MCF 10A (cell line): ENCODE data around the gene SERPIND1. TPM values are rescaled to one million over a fixed set of nuclear protein-coding genes. Genes with fewer than 3 reads are reported as not detected.
"Not testable (repeated sequence)": the region's sequence is repeated elsewhere in the genome, so short reads cannot be mapped to it uniquely, and the experiment has no call there.

Experiments used
- BruUV-seq: library from RNA; stranded (reverse); fragments of 400-500 nt; replicated peaks from 2 replicates; lab custom pipeline; 2021; lab: Mats Ljungman, UMichigan
- CTCF ChIA-PET: fragments of 300-600 bp; sonication (Branson Sonifier 250); formaldehyde crosslinking; extraction: SDS; loops from one replicate; lab custom pipeline; 2021; ENCODE audit warnings: antibody characterized with exemption, inconsistent platforms; lab: Yijun Ruan, JAX
- POLR2A ChIA-PET: fragments of 300-600, 350-650 bp; sonication (Branson Sonifier 250); formaldehyde crosslinking; extraction: SDS; loops from one replicate; lab custom pipeline; 2020; ENCODE audit warnings: antibody characterized with exemption, inconsistent platforms; lab: Yijun Ruan, JAX
- DNase-seq: peaks from one replicate; pipeline ENCODE4 v3.0.0-alpha.2; 2018; ENCODE audit not compliant: unreplicated experiment
- H3K27ac Mint-ChIP-seq: one replicate; pipeline ENCODE4 v1.8.0; 2022; ENCODE audit warnings: mild to moderate bottlenecking, low read depth, mixed read lengths; ENCODE audit not compliant: unreplicated experiment
- H3K27me3 Mint-ChIP-seq: one replicate; pipeline ENCODE4 v1.8.0; 2022; ENCODE audit warnings: mixed read lengths; ENCODE audit not compliant: insufficient read depth, unreplicated experiment
- H3K36me3 Mint-ChIP-seq: one replicate; pipeline ENCODE4 v1.8.0; 2022; ENCODE audit warnings: mild to moderate bottlenecking, moderate library complexity, mixed read lengths; ENCODE audit not compliant: insufficient read depth, unreplicated experiment
- H3K4me1 Mint-ChIP-seq: one replicate; pipeline ENCODE4 v1.8.0; 2022; ENCODE audit warnings: mixed read lengths; ENCODE audit not compliant: insufficient read depth, unreplicated experiment
- H3K4me3 Mint-ChIP-seq: one replicate; pipeline ENCODE4 v1.8.0; 2022; ENCODE audit warnings: mild to moderate bottlenecking, moderate library complexity, mixed read lengths; ENCODE audit not compliant: unreplicated experiment
- H3K9me3 Mint-ChIP-seq: one replicate; pipeline ENCODE4 v1.8.0; 2022; ENCODE audit warnings: mixed read lengths; ENCODE audit not compliant: unreplicated experiment
- CTCF ChIP-seq: fragments of 200-600 bp; IDR thresholded peaks from one replicate; pipeline ENCODE4 v1.8.0; 2022; ENCODE audit warnings: antibody characterized with exemption, mild to moderate bottlenecking; ENCODE audit not compliant: unreplicated experiment
- intact Hi-C: fragments of 100-400 bp; cut with micrococcal nuclease; formaldehyde crosslinking; loops from 2 replicates; pipeline ENCODE4 v1.14.1; 2022
- total RNA-seq: library from RNA; stranded (reverse); gene quantifications from 2 replicates; pipeline ENCODE4 v1.2.3, GENCODE V29; 2022

Gene SERPIND1
- total RNA-seq, 1 experiment from 2014 or later, result not detected

- intact Hi-C loops, result no loop called here
- Mint-ChIP-seq H3K4me3 (no peak overlapping the region), H3K4me1 (no peaks in the 10 kb centered on the region), H3K9me3 (no peaks in the 10 kb centered on the region), H3K27me3 (no peaks in the 10 kb centered on the region), H3K27ac (no peak overlapping the region), H3K36me3 (peaks cover 23% of the 10 kb centered on the region)
- no TSS peak for BruUV-seq
- ChIA-PET CTCF (interaction anchor here (1.0 kb wide), 1 partner anchor 39 kb away, joined by 3 read pairs; no protein-coding TSS in a partner anchor), POLR2A (no interaction called here)
- no peak for DNase-seq
- no peak for TF ChIP-seq CTCF
These were observed 49.4 kb downstream of the SERPIND1 start for GRCh38 chr22:20823264-20823663.

- H3K36me3 Mint-ChIP-seq, result peaks cover 26% of the 10 kb centered on the region
- CTCF ChIA-PET, result interaction anchor here (0.6 kb wide), 1 partner anchor 367 kb away, joined by 3 read pairs; no protein-coding TSS in a partner anchor
- intact Hi-C loops, BruUV-seq, DNase-seq, H3K27me3 Mint-ChIP-seq, H3K4me1 Mint-ChIP-seq, H3K27ac Mint-ChIP-seq, POLR2A ChIA-PET, H3K9me3 Mint-ChIP-seq, H3K4me3 Mint-ChIP-seq: not testable (repeated sequence)
These were observed 51.3 kb downstream of the SERPIND1 start for GRCh38 chr22:20825216-20825615.

GRCh38 chr22:20825624-20826023 is 51.7 kb downstream of the SERPIND1 start:
- H3K4me3 Mint-ChIP-seq, result no peak overlapping the region
- peaks cover 30% of the 10 kb centered on the region for H3K36me3 Mint-ChIP-seq
- no peaks in the 10 kb centered on the region for H3K27me3 Mint-ChIP-seq
- no TSS peak for BruUV-seq
- ChIA-PET POLR2A (no interaction called here), CTCF (interaction anchor here (0.6 kb wide), 1 partner anchor 368 kb away, joined by 3 read pairs; no protein-coding TSS in a partner anchor)
- no peak for DNase-seq
- intact Hi-C loops, result no loop called here
- no peaks in the 10 kb centered on the region for H3K9me3 Mint-ChIP-seq
- no peak overlapping the region for H3K27ac Mint-ChIP-seq
- TF ChIP-seq CTCF, result no peak
- no peaks in the 10 kb centered on the region for H3K4me1 Mint-ChIP-seq

- H3K4me1 Mint-ChIP-seq, H3K9me3 Mint-ChIP-seq, DNase-seq, H3K4me3 Mint-ChIP-seq, CTCF ChIA-PET, POLR2A ChIA-PET, H3K27ac Mint-ChIP-seq, intact Hi-C loops, H3K27me3 Mint-ChIP-seq, BruUV-seq: not testable (repeated sequence)
- H3K36me3 Mint-ChIP-seq, result peaks cover 37% of the 10 kb centered on the region
These were observed 52.6 kb downstream of the SERPIND1 start for GRCh38 chr22:20826373-20827152.

- no peak overlapping the region for H3K27ac Mint-ChIP-seq
- H3K4me3 Mint-ChIP-seq, result no peak overlapping the region
- ChIA-PET POLR2A (no interaction called here), CTCF (no interaction called here)
- no peaks in the 10 kb centered on the region for H3K27me3 Mint-ChIP-seq
- no peaks in the 10 kb centered on the region for H3K9me3 Mint-ChIP-seq
- intact Hi-C loops, result no loop called here
- no peaks in the 10 kb centered on the region for H3K4me1 Mint-ChIP-seq
- TF ChIP-seq CTCF, result no peak
- no peak for DNase-seq
- H3K36me3 Mint-ChIP-seq, result peaks cover 60% of the 10 kb centered on the region
- BruUV-seq, result no TSS peak
These were observed 55.7 kb downstream of the SERPIND1 start for GRCh38 chr22:20829491-20830134.
